ENCODE results near the gene RASA1. TPM values are rescaled to one million over a fixed set of nuclear protein-coding genes. Genes with fewer than 3 reads are reported as not detected.
"Not testable (repeated sequence)": the region's sequence is repeated elsewhere in the genome, so short reads cannot be mapped to it uniquely, and the experiment has no call there.

RASA1 gene
- polyA plus RNA-seq, 3 donors, result 2.1 to 20.1 (median 4.0) TPM

GRCh38 chr5:87278590-87279100 lies 11.0 kb downstream of the RASA1 start:
- Histone ChIP-seq H3K4me3 (replicated peaks in 1 of 3; ENCODE audit: low read depth in 2 of 3, low read length in 3 of 3) (no peak overlapping the region), H3K27ac (ENCODE audit: low read depth in 1 of 2, low read length in 2 of 2) (no peak overlapping the region), H3K4me1 (ENCODE audit: control insufficient read depth in 1 of 2, insufficient read depth in 2 of 2, low read length in 2 of 2) (peaks cover 7 to 15% of the 10 kb centered on the region in 2 donors), H3K9ac (ENCODE audit: insufficient read depth, low read length, poor library complexity, severe bottlenecking) (no peak overlapping the region), H3K36me3 (replicated peaks in 1 of 2; ENCODE audit: control insufficient read depth in 1 of 2, insufficient read depth in 2 of 2, low read length in 2 of 2) (peaks cover 0 to 8% of the 10 kb centered on the region in 2 donors), H3K4me2 (replicated peaks; ENCODE audit: extremely low read depth, low read length, poor library complexity, severe bottlenecking) (no peak overlapping the region), H3K9me3 (replicated peaks in 1 of 2; ENCODE audit: control insufficient read depth in 1 of 2, insufficient read depth in 1 of 2, low read length in 2 of 2) (no peaks in the 10 kb centered on the region), H2AFZ (ENCODE audit: insufficient read depth, low read depth, low read length, poor library complexity, severe bottlenecking) (no peak overlapping the region), H3K79me2 (ENCODE audit: insufficient read depth, low read length) (peaks cover 98% of the 10 kb centered on the region), H4K20me1 (ENCODE audit: insufficient read depth, low read length) (peaks cover 94% of the 10 kb centered on the region), H3K27me3 (ENCODE audit: control insufficient read depth in 2 of 2, insufficient read depth in 2 of 2, low read length in 2 of 2) (no peaks in the 10 kb centered on the region)
- DNase-seq, result no peak
- TF ChIP-seq CTCF (IDR thresholded peaks at IDR 0.05), result no peak
- 61% methylated on average over 3 of the region's 4 CpGs for WGBS (ENCODE audit: insufficient coverage)
- H3K27me3 Mint-ChIP-seq (ENCODE audit: low read depth in 3 of 3), result no peaks in the 10 kb centered on the region
- no peak overlapping the region for H3K4me3 Mint-ChIP-seq
- intact Hi-C loops (cut with micrococcal nuclease), result no loop called here
- H3K4me1 Mint-ChIP-seq, result peaks cover 40% of the 10 kb centered on the region
- H3K36me3 Mint-ChIP-seq, result peaks cover 13 to 39% of the 10 kb centered on the region in 2 donors
- H3K27ac Mint-ChIP-seq, result peak overlapping the region in 6 of 7 donors; percentile 12 to 73 (median 56)
- no peaks in the 10 kb centered on the region for H3K9me3 Mint-ChIP-seq

- Mint-ChIP-seq H3K36me3 (peaks cover 15 to 48% of the 10 kb centered on the region in 2 donors), H3K4me3 (no peak overlapping the region), H3K27ac (no peak overlapping the region), H3K4me1 (peaks cover 22% of the 10 kb centered on the region), H3K27me3 (ENCODE audit: low read depth in 3 of 3) (no peaks in the 10 kb centered on the region), H3K9me3 (no peaks in the 10 kb centered on the region)
- intact Hi-C loops (cut with micrococcal nuclease), result no loop called here
- Histone ChIP-seq H3K36me3 (replicated peaks in 1 of 2; ENCODE audit: control insufficient read depth in 1 of 2, insufficient read depth in 2 of 2, low read length in 2 of 2) (peaks cover 0 to 8% of the 10 kb centered on the region in 2 donors), H3K27ac (ENCODE audit: low read depth in 1 of 2, low read length in 2 of 2) (no peak overlapping the region), H3K79me2 (ENCODE audit: insufficient read depth, low read length) (peaks cover 82% of the 10 kb centered on the region), H3K27me3 (ENCODE audit: control insufficient read depth in 2 of 2, insufficient read depth in 2 of 2, low read length in 2 of 2) (no peaks in the 10 kb centered on the region), H3K4me1 (ENCODE audit: control insufficient read depth in 1 of 2, insufficient read depth in 2 of 2, low read length in 2 of 2) (peaks cover 4 to 11% of the 10 kb centered on the region in 2 donors), H3K4me2 (replicated peaks; ENCODE audit: extremely low read depth, low read length, poor library complexity, severe bottlenecking) (no peak overlapping the region), H2AFZ (ENCODE audit: insufficient read depth, low read depth, low read length, poor library complexity, severe bottlenecking) (no peak overlapping the region), H3K4me3 (replicated peaks in 1 of 3; ENCODE audit: low read depth in 2 of 3, low read length in 3 of 3) (no peak overlapping the region), H3K9me3 (replicated peaks in 1 of 2; ENCODE audit: control insufficient read depth in 1 of 2, insufficient read depth in 1 of 2, low read length in 2 of 2) (no peaks in the 10 kb centered on the region), H4K20me1 (ENCODE audit: insufficient read depth, low read length) (peaks cover 85% of the 10 kb centered on the region), H3K9ac (ENCODE audit: insufficient read depth, low read length, poor library complexity, severe bottlenecking) (no peak overlapping the region)
- whole genome bisulfite sequencing (ENCODE audit: insufficient coverage), result no CpG with 5 or more reads among the region's 2 CpGs
- TF ChIP-seq CTCF (IDR thresholded peaks at IDR 0.05), result no peak
- DNase-seq, result no peak
Observed at GRCh38 chr5:87282269-87282668, 14.6 kb downstream of the RASA1 start.

GRCh38 chr5:87287266-87287665 lies 19.6 kb downstream of the RASA1 start:
- 94% methylated on average over 3 of the region's 4 CpGs for WGBS (ENCODE audit: insufficient coverage)
- H3K79me2 ChIP-seq (ENCODE audit: insufficient read depth, low read length), result peaks cover 79% of the 10 kb centered on the region
- DNase-seq, result not testable (repeated sequence)

More at GRCh38 chr5:87287266-87287665, 19.6 kb downstream of the RASA1 start:
- H3K9me3 Mint-ChIP-seq, result peaks cover 5 to 13% (median 7%) of the 10 kb centered on the region in 7 donors
- intact Hi-C loops (cut with micrococcal nuclease); H3K27ac Mint-ChIP-seq; H3K4me1 Mint-ChIP-seq; H3K9me3 ChIP-seq (replicated peaks in 1 of 2; ENCODE audit: control insufficient read depth in 1 of 2, insufficient read depth in 1 of 2, low read length in 2 of 2); H3K4me1 ChIP-seq (ENCODE audit: control insufficient read depth in 1 of 2, insufficient read depth in 2 of 2, low read length in 2 of 2); H3K9ac ChIP-seq (ENCODE audit: insufficient read depth, low read length, poor library complexity, severe bottlenecking); H3K27me3 ChIP-seq (ENCODE audit: control insufficient read depth in 2 of 2, insufficient read depth in 2 of 2, low read length in 2 of 2); H3K27me3 Mint-ChIP-seq (ENCODE audit: low read depth in 3 of 3); H2AFZ ChIP-seq (ENCODE audit: insufficient read depth, low read depth, low read length, poor library complexity, severe bottlenecking); H3K4me3 Mint-ChIP-seq; H3K4me3 ChIP-seq (replicated peaks in 1 of 3; ENCODE audit: low read depth in 2 of 3, low read length in 3 of 3); H3K4me2 ChIP-seq (replicated peaks; ENCODE audit: extremely low read depth, low read length, poor library complexity, severe bottlenecking); H3K27ac ChIP-seq (ENCODE audit: low read depth in 1 of 2, low read length in 2 of 2): not testable (repeated sequence)
- Histone ChIP-seq H4K20me1 (ENCODE audit: insufficient read depth, low read length) (peaks cover 81% of the 10 kb centered on the region), H3K36me3 (replicated peaks in 1 of 2; ENCODE audit: control insufficient read depth in 1 of 2, insufficient read depth in 2 of 2, low read length in 2 of 2) (peaks cover 2 to 37% of the 10 kb centered on the region in 2 donors)
- peaks cover 24 to 43% of the 10 kb centered on the region in 2 donors for H3K36me3 Mint-ChIP-seq
